ENCODE measurements around the gene BDH1. TPM values are rescaled to one million over a fixed set of nuclear protein-coding genes. Genes with fewer than 3 reads are reported as not detected.

BDH1 gene
- total RNA-seq, 1 donor, result 5.2 TPM

DNA sequence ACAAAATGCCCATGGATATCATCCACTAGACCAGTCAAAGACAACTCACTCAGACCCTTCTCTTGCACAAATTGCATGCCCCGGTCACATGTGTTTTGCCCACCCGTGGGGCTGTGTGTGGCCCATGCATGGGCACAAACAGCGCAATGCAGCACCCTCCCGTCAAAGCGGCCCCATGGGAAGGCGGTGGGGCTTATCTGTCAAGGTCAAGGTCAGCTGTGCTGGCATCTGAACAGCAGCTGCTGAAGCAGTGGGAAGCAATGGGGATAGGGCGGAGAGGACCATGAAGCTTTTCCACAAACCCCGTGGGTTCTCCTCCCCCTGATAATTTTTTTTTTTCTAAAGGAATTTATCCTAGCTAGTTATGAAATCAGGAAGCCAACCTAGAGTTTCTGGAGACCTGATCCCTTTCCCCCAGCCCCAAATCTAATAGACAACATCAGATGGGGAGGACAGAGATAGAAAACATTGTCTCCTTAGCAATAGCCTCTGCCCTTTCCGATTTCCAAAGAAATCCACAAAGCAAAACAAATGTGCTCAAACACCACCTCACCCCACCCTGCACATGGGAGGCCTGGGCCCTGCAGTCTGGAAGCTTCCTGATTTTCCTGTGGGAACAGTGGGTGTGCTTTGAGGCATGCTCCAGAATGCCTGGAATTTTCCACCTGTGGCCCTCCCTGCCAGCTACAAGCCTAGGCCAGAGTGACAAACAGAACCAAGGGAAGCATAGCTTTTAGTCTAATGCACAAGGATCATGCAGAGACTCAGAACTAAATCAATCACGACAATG, 84.4 kb downstream of the BDH1 start:
- H3K4me3 ChIP-seq (ENCODE audit: low read depth, low read length), result no peak overlapping the region
- DNase-seq (ENCODE audit: low read depth), result peak; percentile 57
- TF ChIP-seq, protein P1, sequence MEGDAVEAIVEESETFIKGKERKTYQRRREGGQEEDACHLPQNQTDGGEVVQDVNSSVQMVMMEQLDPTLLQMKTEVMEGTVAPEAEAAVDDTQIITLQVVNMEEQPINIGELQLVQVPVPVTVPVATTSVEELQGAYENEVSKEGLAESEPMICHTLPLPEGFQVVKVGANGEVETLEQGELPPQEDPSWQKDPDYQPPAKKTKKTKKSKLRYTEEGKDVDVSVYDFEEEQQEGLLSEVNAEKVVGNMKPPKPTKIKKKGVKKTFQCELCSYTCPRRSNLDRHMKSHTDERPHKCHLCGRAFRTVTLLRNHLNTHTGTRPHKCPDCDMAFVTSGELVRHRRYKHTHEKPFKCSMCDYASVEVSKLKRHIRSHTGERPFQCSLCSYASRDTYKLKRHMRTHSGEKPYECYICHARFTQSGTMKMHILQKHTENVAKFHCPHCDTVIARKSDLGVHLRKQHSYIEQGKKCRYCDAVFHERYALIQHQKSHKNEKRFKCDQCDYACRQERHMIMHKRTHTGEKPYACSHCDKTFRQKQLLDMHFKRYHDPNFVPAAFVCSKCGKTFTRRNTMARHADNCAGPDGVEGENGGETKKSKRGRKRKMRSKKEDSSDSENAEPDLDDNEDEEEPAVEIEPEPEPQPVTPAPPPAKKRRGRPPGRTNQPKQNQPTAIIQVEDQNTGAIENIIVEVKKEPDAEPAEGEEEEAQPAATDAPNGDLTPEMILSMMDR (IDR thresholded peaks at IDR 0.05; ENCODE audit: insufficient read depth, low read depth, low read length), result no peak

DNA sequence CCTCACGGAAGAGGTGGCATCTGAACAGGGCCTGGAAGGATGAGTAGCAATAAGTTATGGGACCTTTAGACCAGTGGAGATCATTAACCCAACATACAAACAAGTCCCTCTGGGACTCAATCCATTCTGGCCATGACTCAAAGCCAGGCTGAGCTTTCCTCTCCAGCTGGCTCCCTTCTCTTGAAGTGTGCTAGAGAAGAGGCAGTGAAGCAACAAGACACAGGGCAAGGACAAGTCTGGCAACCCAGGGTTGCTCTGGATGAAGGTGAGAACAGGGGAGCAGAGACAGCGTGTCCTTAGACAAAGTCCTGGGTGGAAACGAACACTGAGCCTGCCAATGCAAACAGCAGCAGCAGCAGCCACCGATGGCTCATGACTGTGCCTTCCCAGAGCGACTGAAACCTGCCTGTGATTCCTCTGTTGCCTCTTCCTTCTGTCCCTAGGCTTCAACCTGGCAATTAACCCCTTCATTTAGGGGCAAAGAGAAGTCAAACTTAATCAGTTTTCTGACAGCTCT, 86.8 kb downstream of the BDH1 start:
- DNase-seq (ENCODE audit: low read depth), result peak; percentile 34
- TF ChIP-seq, protein P1 (IDR thresholded peaks at IDR 0.05; ENCODE audit: insufficient read depth, low read depth, low read length), result no peak
- no peak overlapping the region for H3K4me3 ChIP-seq (ENCODE audit: low read depth, low read length)

DNA sequence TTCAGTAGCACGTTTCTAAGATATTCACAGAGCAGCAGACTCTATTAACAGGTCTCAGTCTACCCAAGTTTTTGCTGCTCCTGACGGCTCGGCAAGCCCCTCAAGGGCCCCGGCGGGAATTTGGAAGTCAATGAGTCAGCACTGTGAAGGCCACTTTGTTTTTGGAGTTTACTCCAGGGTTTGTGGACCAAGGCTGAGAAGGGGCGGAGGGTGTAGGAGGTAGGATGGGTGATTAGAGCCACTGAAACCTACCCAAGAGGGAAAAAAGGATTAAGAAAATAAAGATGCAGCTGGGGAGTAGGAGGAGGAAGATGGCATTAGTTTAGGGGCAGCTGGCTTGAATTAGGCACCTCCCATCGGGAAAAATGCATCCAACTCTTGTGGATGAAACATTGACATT, 87.6 kb downstream of the BDH1 start:
- TF ChIP-seq, protein P1 (IDR thresholded peaks at IDR 0.05; ENCODE audit: insufficient read depth, low read depth, low read length), result no peak
- no peak for DNase-seq (ENCODE audit: low read depth)
- H3K4me3 ChIP-seq (ENCODE audit: low read depth, low read length), result no peak overlapping the region

DNA sequence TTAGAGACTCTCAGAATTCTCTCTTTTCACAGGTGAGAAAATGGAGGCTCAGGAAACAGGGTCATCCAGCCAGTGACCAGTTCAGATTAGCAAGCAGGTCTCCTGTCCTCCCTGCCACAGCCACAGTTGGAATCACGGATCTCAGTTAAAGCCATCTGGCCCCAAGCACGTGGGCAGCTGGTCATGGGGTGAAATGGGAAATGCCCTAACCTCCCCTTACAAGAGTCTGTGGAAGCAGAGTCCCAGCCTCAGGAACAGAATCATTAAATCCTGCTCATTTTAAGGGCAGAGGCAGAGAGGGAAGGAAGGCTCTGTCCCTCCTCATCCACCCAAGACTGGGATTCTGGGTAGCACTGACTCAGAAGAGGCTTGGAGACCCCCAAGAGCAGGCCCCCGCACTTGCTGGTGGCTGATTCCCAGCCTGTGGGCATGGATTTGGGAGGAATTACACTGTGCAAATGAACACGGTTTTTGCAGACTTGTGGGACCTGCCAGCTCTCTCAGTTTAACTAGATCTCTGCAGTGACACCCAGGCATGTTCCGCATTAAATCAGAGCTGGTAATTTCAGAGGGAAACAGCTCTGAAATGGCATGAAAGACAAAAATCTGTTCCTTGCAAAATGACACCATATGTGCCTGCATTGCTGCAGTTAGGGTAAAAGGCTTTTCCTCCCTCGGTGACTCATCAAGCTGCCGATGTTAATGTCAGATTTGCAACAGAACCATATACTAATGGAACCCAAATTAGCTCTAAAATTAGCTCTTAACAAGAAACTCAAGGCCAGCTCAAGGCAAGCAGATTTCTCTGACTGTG, 89.0 kb downstream of the BDH1 start:
- TF ChIP-seq, protein P1 (IDR thresholded peaks at IDR 0.05; ENCODE audit: insufficient read depth, low read depth, low read length), result no peak
- H3K4me3 ChIP-seq (ENCODE audit: low read depth, low read length), result no peak overlapping the region
- peak; percentile 73 for DNase-seq (ENCODE audit: low read depth)

DNA sequence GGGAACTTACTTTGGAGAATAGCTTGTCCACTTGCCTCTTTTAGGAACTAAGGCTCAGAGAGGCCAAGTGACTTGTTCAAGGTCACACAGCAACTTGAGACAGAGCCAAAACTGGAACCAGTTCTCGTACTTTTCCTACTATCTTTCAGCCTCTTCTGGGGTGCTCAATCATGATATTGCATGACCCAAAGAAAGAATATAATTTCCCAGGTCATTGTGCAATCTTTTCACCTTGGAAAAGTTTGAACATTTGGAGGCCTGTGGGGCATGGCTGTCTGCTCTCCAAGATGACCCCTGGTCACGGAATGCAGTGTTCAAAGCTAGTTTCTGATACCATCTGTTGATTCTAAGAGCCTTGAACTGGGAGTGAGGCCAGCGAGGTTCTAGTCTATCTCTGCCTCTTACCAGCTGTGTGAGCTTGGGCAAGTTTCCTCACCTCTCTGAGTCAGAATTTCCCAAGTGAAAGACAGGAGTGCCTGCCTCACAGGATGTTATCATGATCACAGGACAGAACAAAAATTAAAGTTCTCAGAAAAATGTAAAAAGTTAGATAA, 89.7 kb downstream of the BDH1 start:
- TF ChIP-seq, protein P1 (IDR thresholded peaks at IDR 0.05; ENCODE audit: insufficient read depth, low read depth, low read length), result no peak
- H3K4me3 ChIP-seq (ENCODE audit: low read depth, low read length), result no peak overlapping the region
- DNase-seq (ENCODE audit: low read depth), result peak; percentile 75

DNA sequence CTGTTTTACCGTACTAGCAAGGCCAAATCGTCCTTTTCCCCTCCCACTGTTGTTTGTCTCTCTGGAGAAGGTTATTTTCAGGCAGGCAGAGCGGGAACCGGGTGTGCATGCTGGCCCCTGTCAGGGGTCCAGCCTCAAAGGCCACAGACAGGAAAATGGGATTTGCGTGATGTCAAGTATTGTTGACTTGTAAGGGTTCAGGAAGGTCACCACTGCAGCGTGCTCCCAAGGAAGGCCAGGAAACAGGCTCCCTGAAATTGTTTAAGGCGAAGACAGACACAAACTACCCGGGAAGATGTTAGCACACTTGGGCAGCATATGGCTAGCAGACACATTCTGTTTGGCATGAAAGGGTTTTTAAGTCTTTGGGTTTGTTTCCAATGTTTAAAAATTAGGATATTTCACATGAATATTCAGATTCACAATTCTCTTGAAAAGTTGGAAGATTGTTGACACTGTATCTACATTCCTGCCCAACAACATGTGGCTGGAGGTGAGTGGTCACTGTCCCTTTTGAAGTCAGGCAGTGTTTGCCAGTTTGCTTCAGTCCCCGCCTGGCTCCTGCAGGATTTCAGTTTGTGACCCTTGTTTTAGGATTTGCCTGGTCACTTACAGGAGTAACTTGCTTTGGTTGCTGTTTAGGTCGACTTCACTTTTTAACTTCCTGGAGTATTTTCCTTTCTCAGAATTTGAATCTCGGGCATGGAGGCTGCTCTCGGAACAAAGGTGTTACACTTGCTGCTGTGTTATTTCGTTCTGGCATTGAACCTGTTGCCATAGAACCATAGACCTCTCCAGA, 90.4 kb downstream of the BDH1 start:
- peak; percentile 16 for DNase-seq (ENCODE audit: low read depth)
- TF ChIP-seq, protein P1 (IDR thresholded peaks at IDR 0.05; ENCODE audit: insufficient read depth, low read depth, low read length), result no peak
- H3K4me3 ChIP-seq (ENCODE audit: low read depth, low read length), result no peak overlapping the region
